ENCODE results near the gene GTF2A1.
A peak's percentile ranks its signal among the peaks of the same experiment; 100 is the strongest.

GTF2A1 gene

GRCh38 chr14:81263777-81264410, 43.1 kb upstream of the GTF2A1 start:
- DNase-seq (ENCODE audit: low read depth in 2 of 2), result no peak
- TF ChIP-seq CTCF (IDR thresholded peaks at IDR 0.05; ENCODE audit: low read depth, low read length), result no peak
- H3K4me3 ChIP-seq (replicated peaks in 1 of 2; ENCODE audit: low read depth in 2 of 2, low read length in 2 of 2), result no peak overlapping the region

GRCh38 chr14:81261176-81261575, 40.4 kb upstream of the GTF2A1 start:
- DNase-seq (ENCODE audit: low read depth in 2 of 2), result peak in 1 of 2 donors; percentile 13
- no peak for TF ChIP-seq CTCF (IDR thresholded peaks at IDR 0.05; ENCODE audit: low read depth, low read length)
- no peak overlapping the region for H3K4me3 ChIP-seq (replicated peaks in 1 of 2; ENCODE audit: low read depth in 2 of 2, low read length in 2 of 2)

GRCh38 chr14:81260732-81261131, 40.0 kb upstream of the GTF2A1 start:
- no peak for TF ChIP-seq CTCF (IDR thresholded peaks at IDR 0.05; ENCODE audit: low read depth, low read length)
- no peak for DNase-seq (ENCODE audit: low read depth in 2 of 2)

GRCh38 chr14:81256289-81256960, 35.7 kb upstream of the GTF2A1 start:
- DNase-seq (ENCODE audit: low read depth in 2 of 2), result no peak
- no peak overlapping the region for H3K4me3 ChIP-seq (replicated peaks in 1 of 2; ENCODE audit: low read depth in 2 of 2, low read length in 2 of 2)
- no peak for TF ChIP-seq CTCF (IDR thresholded peaks at IDR 0.05; ENCODE audit: low read depth, low read length)

More at GRCh38 chr14:81260732-81261131, 40.0 kb upstream of the GTF2A1 start:
- H3K4me3 ChIP-seq (replicated peaks in 1 of 2; ENCODE audit: low read depth in 2 of 2, low read length in 2 of 2), result no peak overlapping the region

GRCh38 chr14:81252278-81252677, 31.5 kb upstream of the GTF2A1 start:
- no peak overlapping the region for H3K4me3 ChIP-seq (replicated peaks in 1 of 2; ENCODE audit: low read depth in 2 of 2, low read length in 2 of 2)
- TF ChIP-seq CTCF (IDR thresholded peaks at IDR 0.05; ENCODE audit: low read depth, low read length), result no peak
- DNase-seq (ENCODE audit: low read depth in 2 of 2), result no peak

- no peak overlapping the region for H3K4me3 ChIP-seq (replicated peaks in 1 of 2; ENCODE audit: low read depth in 2 of 2, low read length in 2 of 2)
- no peak for TF ChIP-seq CTCF (IDR thresholded peaks at IDR 0.05; ENCODE audit: low read depth, low read length)
- no peak for DNase-seq (ENCODE audit: low read depth in 2 of 2)
Measured at GRCh38 chr14:81247271-81247766, 26.6 kb upstream of the GTF2A1 start.
